A549 (cell line): ENCODE results near the gene IGF1R. TPM values are rescaled to one million over a fixed set of nuclear protein-coding genes. Genes with fewer than 3 reads are reported as not detected.
A peak's percentile ranks its signal among the peaks of the same experiment; 100 is the strongest.

Source experiments
- ATAC-seq, 2 experiments: fragments of 200-7000 bp in 1 of 2; fragments of >200 bp in 1 of 2; cut with Nextera tagmentation in 1 of 2; cut with Tn5 transposase in 1 of 2; 3 replicates each; pipeline versions ENCODE4 v1.8.0 to v1.9.1; 2018 to 2020; ENCODE audit warnings: mild to moderate bottlenecking in 1 of 2, moderate library complexity in 1 of 2
- CTCF ChIA-PET: fragments of 300-600 bp; sonication (Branson Sonifier 250); formaldehyde crosslinking; extraction: SDS; loops from one replicate; lab custom pipeline; 2021; ENCODE audit warnings: antibody characterized with exemption, inconsistent platforms; lab: Yijun Ruan, JAX
- POLR2A ChIA-PET: fragments of 350-600 bp; formaldehyde crosslinking; extraction: SDS; loops from one replicate; lab custom pipeline; 2021; ENCODE audit warnings: antibody characterized with exemption, inconsistent platforms; lab: Yijun Ruan, JAX
- DNase-seq, 2 experiments: peaks; one replicate each; pipeline versions ENCODE4 v3.0.0 to v3.0.0-alpha.2; 2011 to 2016; ENCODE audit warnings: low read depth in 1 of 2, low spot score in 1 of 2
- FAIRE-seq: peaks from 2 replicates; lab custom pipeline; 2011; peaks lifted over from hg19 to GRCh38; lab: Jason Lieb, UNC
- H3K27ac ChIP-seq, 2 experiments: fragments of >200 bp; sonication (Bioruptor Twin); formaldehyde crosslinking; 3 replicates each; pipeline ENCODE4 v1.5.1; 2016 to 2017
- H3K4me1 ChIP-seq: fragments of >200 bp; sonication (Bioruptor Twin); formaldehyde crosslinking; 3 replicates; pipeline ENCODE4 v1.6.1; 2016
- H3K4me2 ChIP-seq: fragments of >200 bp; sonication (Bioruptor Twin); formaldehyde crosslinking; 3 replicates; pipeline ENCODE4 v1.6.1; 2016
- H3K4me3 ChIP-seq: fragments of >200 bp; sonication (Bioruptor Twin); formaldehyde crosslinking; 3 replicates; pipeline ENCODE4 v1.5.1; 2016
- H3K9me3 ChIP-seq: fragments of >200 bp; sonication (Bioruptor Twin); formaldehyde crosslinking; 3 replicates; pipeline ENCODE4 v1.6.1; 2016
- CHD2 ChIP-seq: fragments of 150-350 bp; IDR thresholded peaks from 2 replicates; pipeline ENCODE4 v1.6.1; 2014; ENCODE audit warnings: low read length; ENCODE audit not compliant: partially characterized antibody
- EHMT2 ChIP-seq: fragments of 200-600 bp; sonication (generic); IDR thresholded peaks from 2 replicates; pipeline ENCODE4 v1.6.1; 2016; ENCODE audit warnings: antibody characterized with exemption, low read depth, mild to moderate bottlenecking, moderate library complexity
- FOSL2 ChIP-seq, 2 experiments: fragments of 450-650 bp in 1 of 2; fragments of >200 bp in 1 of 2; sonication (Bioruptor Twin) in 1 of 2; formaldehyde crosslinking; IDR thresholded peaks; 2 replicates each; pipeline versions ENCODE4 v1.5.0 to v1.6.1; 2016 to 2020; ENCODE audit warnings: mild to moderate bottlenecking in 1 of 2, moderate library complexity in 1 of 2
- FOXS1 ChIP-seq: fragments of 250-450 bp; sonication (Bioruptor Pico); IDR thresholded peaks from 2 replicates; pipeline ENCODE4 v1.5.0; 2020; ENCODE audit warnings: mild to moderate bottlenecking, moderate library complexity
- HDAC2 ChIP-seq: fragments of 200-600 bp; sonication (generic); IDR thresholded peaks from 2 replicates; pipeline ENCODE4 v1.6.1; 2016
- HEYL ChIP-seq: fragments of 250-450 bp; sonication (Bioruptor Pico); IDR thresholded peaks from 2 replicates; pipeline ENCODE4 v1.8.0; 2021; ENCODE audit warnings: mild to moderate bottlenecking, moderate library complexity
- HOXA7 ChIP-seq: fragments of 250-450 bp; sonication (Bioruptor Pico); IDR thresholded peaks from 2 replicates; pipeline ENCODE4 v1.5.0; 2020; ENCODE audit warnings: mild to moderate bottlenecking, moderate library complexity
- JUNB ChIP-seq: fragments of >200 bp; sonication (Bioruptor Twin); formaldehyde crosslinking; IDR thresholded peaks from 2 replicates; pipeline ENCODE4 v1.6.1; 2016
- KDM5A ChIP-seq: fragments of 200-600 bp; sonication (generic); IDR thresholded peaks from 2 replicates; pipeline ENCODE4 v1.6.1; 2016; ENCODE audit warnings: antibody characterized with exemption, mild to moderate bottlenecking
- MAFK ChIP-seq: fragments of 450-650 bp; IDR thresholded peaks from 2 replicates; pipeline ENCODE4 v1.6.1; 2014; ENCODE audit not compliant: partially characterized antibody
- MYC ChIP-seq: IDR thresholded peaks from 2 replicates; pipeline ENCODE4 v1.6.1; 2012; ENCODE audit warnings: mild to moderate bottlenecking, inconsistent platforms, low read length, improper control_type of control experiment, borderline replicate concordance
- POLR2AphosphoS2 ChIP-seq: conservative IDR thresholded peaks from 2 replicates; pipeline ENCODE4 v1.6.1; 2012; ENCODE audit warnings: low read length, improper control_type of control experiment, inconsistent platforms
- RAD21 ChIP-seq, 2 experiments: fragments of >200 bp in 1 of 2; sonication (Bioruptor Twin) in 1 of 2; formaldehyde crosslinking in 1 of 2; IDR thresholded peaks in 1 of 2; conservative IDR thresholded peaks in 1 of 2; 2 replicates in 1 of 2; 3 replicates in 1 of 2; pipeline ENCODE4 v1.6.1; 2012 to 2018; ENCODE audit warnings: inconsistent platforms in 1 of 2
- RARB ChIP-seq: fragments of 250-450 bp; sonication (Bioruptor Pico); IDR thresholded peaks from 2 replicates; pipeline ENCODE4 v1.8.0; 2021; ENCODE audit warnings: mild to moderate bottlenecking, moderate library complexity
- RCOR1 ChIP-seq: fragments of 150-350 bp; IDR thresholded peaks from 2 replicates; pipeline ENCODE4 v1.6.1; 2014; ENCODE audit warnings: antibody characterized with exemption, low read length, low read depth
- RFX5 ChIP-seq: fragments of 450-650 bp; IDR thresholded peaks from 2 replicates; pipeline ENCODE4 v1.7.1; 2014; ENCODE audit warnings: antibody characterized with exemption, mild to moderate bottlenecking, moderate library complexity
- SMC3 ChIP-seq: fragments of >200 bp; sonication (Bioruptor Twin); formaldehyde crosslinking; IDR thresholded peaks from 3 replicates; pipeline ENCODE4 v1.6.1; 2018; ENCODE audit warnings: inconsistent platforms
- SREBF2 ChIP-seq: fragments of 450-650 bp; IDR thresholded peaks from 2 replicates; pipeline ENCODE4 v1.6.1; 2014; ENCODE audit warnings: mild to moderate bottlenecking, moderate library complexity
- TFCP2L1 ChIP-seq: fragments of 250-450 bp; sonication (Bioruptor Pico); IDR thresholded peaks from 2 replicates; pipeline ENCODE4 v1.5.0; 2021; ENCODE audit warnings: mild to moderate bottlenecking
- TP53 ChIP-seq: fragments of 250-450 bp; sonication (Bioruptor Pico); IDR thresholded peaks from 2 replicates; pipeline ENCODE4 v1.5.0; 2021; ENCODE audit warnings: mild to moderate bottlenecking, moderate library complexity
- ZC3H11A ChIP-seq: fragments of 450-650 bp; IDR thresholded peaks from 2 replicates; pipeline ENCODE4 v1.6.1; 2014; ENCODE audit warnings: antibody characterized with exemption, mild to moderate bottlenecking
- WGBS: methylation state at CpG from one replicate; pipeline ENCODE4 v1.1.6; 2017; ENCODE audit errors: missing lambda C conversion rate; 5-methylcytosine and 5-hydroxymethylcytosine counted together
- polyA plus RNA-seq, 4 experiments: library from polyadenylated mRNA; depleted of rRNA in 3 of 4; stranded (reverse); fragments of >200 nt; fragmentation: RNase III in 1 of 4; extraction: RNeasy Plus Mini Kit Qiagen cat#74134 plus additional on column Dnase treatment in 1 of 4; gene quantifications; 2 replicates in 3 of 4; 3 replicates in 1 of 4; pipeline ENCODE4 v1.2.3, GENCODE V29; 2011 to 2017
- TF ChIP-seq, protein P1 (sequence below): fragments of 200-600 bp; sonication (generic); IDR thresholded peaks from 2 replicates; pipeline ENCODE4 v1.6.1; 2016; ENCODE audit warnings: antibody characterized with exemption, mild to moderate bottlenecking, moderate library complexity
- TF ChIP-seq, protein P2 (sequence below): fragments of >200 bp; sonication (Bioruptor Twin); formaldehyde crosslinking; IDR thresholded peaks from 3 replicates; pipeline ENCODE4 v1.5.1; 2016
- TF ChIP-seq, protein P3 (sequence below): IDR thresholded peaks from 2 replicates; pipeline ENCODE4 v1.6.1; 2012
- TF ChIP-seq, protein P4 (sequence below): IDR thresholded peaks from 2 replicates; pipeline ENCODE4 v1.6.1; 2012

IGF1R gene
- polyA plus RNA-seq, 2 of the 4 experiments (the other 2 are of a cell fraction), result 42.6 to 69.5 TPM

DNA sequence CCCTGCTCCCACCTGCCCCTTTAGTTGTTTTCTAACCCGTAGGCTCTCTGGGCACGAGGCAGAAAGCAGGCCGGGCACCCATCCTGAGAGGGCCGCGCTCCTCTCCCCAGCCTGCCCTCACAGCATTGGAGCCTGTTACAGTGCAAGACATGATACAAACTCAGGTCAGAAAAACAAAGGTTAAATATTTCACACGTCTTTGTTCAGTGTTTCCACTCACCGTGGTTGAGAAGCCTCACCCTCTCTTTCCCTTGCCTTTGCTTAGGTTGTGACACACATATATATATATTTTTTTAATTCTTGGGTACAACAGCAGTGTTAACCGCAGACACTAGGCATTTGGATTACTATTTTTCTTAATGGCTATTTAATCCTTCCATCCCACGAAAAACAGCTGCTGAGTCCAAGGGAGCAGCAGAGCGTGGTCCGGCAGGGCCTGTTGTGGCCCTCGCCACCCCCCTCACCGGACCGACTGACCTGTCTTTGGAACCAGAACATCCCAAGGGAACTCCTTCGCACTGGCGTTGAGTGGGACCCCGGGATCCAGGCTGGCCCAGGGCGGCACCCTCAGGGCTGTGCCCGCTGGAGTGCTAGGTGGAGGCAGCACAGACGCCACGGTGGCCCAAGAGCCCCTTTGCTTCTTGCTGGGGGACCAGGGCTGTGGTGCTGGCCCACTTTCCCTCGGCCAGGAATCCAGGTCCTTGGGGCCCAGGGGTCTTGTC lies 310.7 kb downstream of the IGF1R start:
- WGBS, result 93% methylated on average over 18 of the region's 22 CpGs
- DNase-seq (no peak), FAIRE-seq (no peak), ATAC-seq (no peak)
- H3K4me1 ChIP-seq, result no peaks in the 10 kb centered on the region
- no peak for TF ChIP-seq KDM5A
- TF ChIP-seq EHMT2, result no peak
- TF ChIP-seq SREBF2, result no peak
- no peak overlapping the region for H3K4me2 ChIP-seq
- no peak overlapping the region for H3K4me3 ChIP-seq
- POLR2A ChIA-PET, result no interaction called here
- peaks cover 27% of the 10 kb centered on the region for H3K9me3 ChIP-seq
- CTCF ChIA-PET, result interaction anchor here (1.1 to 1.4 kb wide), 2 partner anchors 108 to 118 kb away, joined by 3 read pairs; no protein-coding TSS in a partner anchor
- no peak overlapping the region for H3K27ac ChIP-seq

DNA sequence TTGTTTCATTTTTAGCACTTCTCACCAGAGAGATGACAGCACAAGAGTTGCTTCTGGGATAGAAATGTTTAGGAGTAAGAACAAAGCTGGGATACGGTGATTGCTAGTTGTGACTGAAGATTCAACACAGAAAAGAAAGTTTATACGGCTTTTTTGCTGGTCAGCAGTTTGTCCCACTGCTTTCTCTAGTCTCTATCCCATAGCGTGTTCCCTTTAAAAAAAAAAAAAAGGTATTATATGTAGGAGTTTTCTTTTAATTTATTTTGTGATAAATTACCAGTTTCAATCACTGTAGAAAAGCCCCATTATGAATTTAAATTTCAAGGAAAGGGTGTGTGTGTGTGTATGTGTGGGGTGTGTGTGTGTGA lies 311.3 kb downstream of the IGF1R start:
- CTCF ChIA-PET, result interaction anchor here (1.4 to 3.3 kb wide), 2 partner anchors 8 to 108 kb away, joined by 3 to 17 read pairs; no protein-coding TSS in a partner anchor
- H3K4me1 ChIP-seq, result no peaks in the 10 kb centered on the region
- POLR2A ChIA-PET, result no interaction called here
- H3K27ac ChIP-seq, result no peak overlapping the region
- DNase-seq (no peak), ATAC-seq (no peak)
- H3K4me2 ChIP-seq, result no peak overlapping the region
- peaks cover 27% of the 10 kb centered on the region for H3K9me3 ChIP-seq
- no peak overlapping the region for H3K4me3 ChIP-seq
- TF ChIP-seq MAFK (peak; percentile 64), TP53 (CRISPR knock-in tag) (no peak)
- TF ChIP-seq, all 56 proteins: peak for 1
- WGBS, result 93% methylated on average over 3 of the region's 3 CpGs
- no peak for FAIRE-seq

DNA sequence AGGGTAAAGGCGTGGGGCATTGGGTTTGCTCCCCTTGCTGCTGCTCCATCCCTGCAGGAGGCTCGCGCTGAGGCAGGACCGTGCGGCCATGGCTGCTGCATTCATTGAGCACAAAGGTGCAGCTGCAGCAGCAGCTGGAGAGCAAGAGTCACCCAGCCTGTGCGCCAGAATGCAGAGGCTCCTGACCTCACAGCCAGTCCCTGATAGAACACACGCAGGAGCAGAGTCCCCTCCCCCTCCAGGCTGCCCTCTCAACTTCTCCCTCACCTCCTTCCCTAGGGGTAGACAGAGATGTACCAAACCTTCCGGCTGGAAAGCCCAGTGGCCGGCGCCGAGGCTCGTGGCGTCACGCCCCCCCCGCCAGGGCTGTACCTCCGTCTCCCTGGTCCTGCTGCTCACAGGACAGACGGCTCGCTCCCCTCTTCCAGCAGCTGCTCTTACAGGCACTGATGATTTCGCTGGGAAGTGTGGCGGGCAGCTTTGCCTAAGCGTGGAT lies 312.3 kb downstream of the IGF1R start:
- 96% methylated on average over 20 of the region's 21 CpGs for WGBS
- H3K4me2 ChIP-seq, result no peak overlapping the region
- DNase-seq, result no peak
- TF ChIP-seq RCOR1, result no peak
- TF ChIP-seq RARB (CRISPR knock-in tag), result no peak
- no peak for TF ChIP-seq FOXS1 (CRISPR knock-in tag)
- TF ChIP-seq, protein P1, sequence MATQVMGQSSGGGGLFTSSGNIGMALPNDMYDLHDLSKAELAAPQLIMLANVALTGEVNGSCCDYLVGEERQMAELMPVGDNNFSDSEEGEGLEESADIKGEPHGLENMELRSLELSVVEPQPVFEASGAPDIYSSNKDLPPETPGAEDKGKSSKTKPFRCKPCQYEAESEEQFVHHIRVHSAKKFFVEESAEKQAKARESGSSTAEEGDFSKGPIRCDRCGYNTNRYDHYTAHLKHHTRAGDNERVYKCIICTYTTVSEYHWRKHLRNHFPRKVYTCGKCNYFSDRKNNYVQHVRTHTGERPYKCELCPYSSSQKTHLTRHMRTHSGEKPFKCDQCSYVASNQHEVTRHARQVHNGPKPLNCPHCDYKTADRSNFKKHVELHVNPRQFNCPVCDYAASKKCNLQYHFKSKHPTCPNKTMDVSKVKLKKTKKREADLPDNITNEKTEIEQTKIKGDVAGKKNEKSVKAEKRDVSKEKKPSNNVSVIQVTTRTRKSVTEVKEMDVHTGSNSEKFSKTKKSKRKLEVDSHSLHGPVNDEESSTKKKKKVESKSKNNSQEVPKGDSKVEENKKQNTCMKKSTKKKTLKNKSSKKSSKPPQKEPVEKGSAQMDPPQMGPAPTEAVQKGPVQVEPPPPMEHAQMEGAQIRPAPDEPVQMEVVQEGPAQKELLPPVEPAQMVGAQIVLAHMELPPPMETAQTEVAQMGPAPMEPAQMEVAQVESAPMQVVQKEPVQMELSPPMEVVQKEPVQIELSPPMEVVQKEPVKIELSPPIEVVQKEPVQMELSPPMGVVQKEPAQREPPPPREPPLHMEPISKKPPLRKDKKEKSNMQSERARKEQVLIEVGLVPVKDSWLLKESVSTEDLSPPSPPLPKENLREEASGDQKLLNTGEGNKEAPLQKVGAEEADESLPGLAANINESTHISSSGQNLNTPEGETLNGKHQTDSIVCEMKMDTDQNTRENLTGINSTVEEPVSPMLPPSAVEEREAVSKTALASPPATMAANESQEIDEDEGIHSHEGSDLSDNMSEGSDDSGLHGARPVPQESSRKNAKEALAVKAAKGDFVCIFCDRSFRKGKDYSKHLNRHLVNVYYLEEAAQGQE, result no peak
- no peak for TF ChIP-seq POLR2AphosphoS2
- TF ChIP-seq ZC3H11A, result no peak
- TF ChIP-seq RAD21 (conservative IDR thresholded peaks at IDR 0.05 in 1 of 2, IDR thresholded peaks at IDR 0.05 in 1 of 2), result no peak
- no peak for TF ChIP-seq HEYL
- no peak overlapping the region for H3K27ac ChIP-seq
- no peaks in the 10 kb centered on the region for H3K4me1 ChIP-seq
- ChIA-PET POLR2A (no interaction called here), CTCF (interaction anchor here (1.0 to 3.3 kb wide), 3 partner anchors 9 to 116 kb away, joined by 3 to 17 read pairs (median 7); no protein-coding TSS in a partner anchor)
- ATAC-seq, result no peak
- no peak for FAIRE-seq
- H3K9me3 ChIP-seq, result peaks cover 27% of the 10 kb centered on the region
- no peak overlapping the region for H3K4me3 ChIP-seq

DNA sequence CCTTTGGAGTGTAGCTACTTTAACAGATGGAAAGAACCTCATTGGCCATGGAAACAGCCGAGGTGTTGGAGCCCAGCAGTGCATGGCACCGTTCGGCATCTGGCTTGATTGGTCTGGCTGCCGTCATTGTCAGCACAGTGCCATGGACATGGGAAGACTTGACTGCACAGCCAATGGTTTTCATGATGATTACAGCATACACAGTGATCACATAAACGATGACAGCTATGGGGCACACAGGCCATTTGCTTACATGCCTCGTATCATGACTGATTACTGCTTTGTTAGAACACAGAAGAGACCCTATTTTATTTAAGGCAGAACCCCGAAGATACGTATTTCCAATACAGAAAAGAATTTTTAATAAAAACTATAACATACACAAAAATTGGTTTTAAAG lies 315.1 kb downstream of the IGF1R start:
- Histone ChIP-seq H3K4me3 (no peak overlapping the region), H3K4me1 (peaks cover 6% of the 10 kb centered on the region; the same call in 2 of the 3 replicates), H3K9me3 (peaks cover 27% of the 10 kb centered on the region), H3K27ac (no peak overlapping the region), H3K4me2 (no peak overlapping the region)
- no peak for DNase-seq
- ChIA-PET CTCF (interaction anchor here (1.3 to 1.7 kb wide), 2 partner anchors 96 to 445 kb away, joined by 3 read pairs; no protein-coding TSS in a partner anchor), POLR2A (no interaction called here)
- WGBS, result 95% methylated on average over 8 of the region's 8 CpGs
- FAIRE-seq, result no peak
- no peak for ATAC-seq
- TF ChIP-seq CHD2 (no peak), HOXA7 (CRISPR knock-in tag) (no peak), SMC3 (no peak), FOSL2 (IDR thresholded peaks at IDR 0.05) (no peak), FOSL2 (CRISPR knock-in tag; IDR thresholded peaks at IDR 0.05) (no peak), RFX5 (no peak), HDAC2 (no peak), JUNB (no peak), TFCP2L1 (CRISPR knock-in tag) (no peak), MYC (no peak)
- TF ChIP-seq, protein P2, sequence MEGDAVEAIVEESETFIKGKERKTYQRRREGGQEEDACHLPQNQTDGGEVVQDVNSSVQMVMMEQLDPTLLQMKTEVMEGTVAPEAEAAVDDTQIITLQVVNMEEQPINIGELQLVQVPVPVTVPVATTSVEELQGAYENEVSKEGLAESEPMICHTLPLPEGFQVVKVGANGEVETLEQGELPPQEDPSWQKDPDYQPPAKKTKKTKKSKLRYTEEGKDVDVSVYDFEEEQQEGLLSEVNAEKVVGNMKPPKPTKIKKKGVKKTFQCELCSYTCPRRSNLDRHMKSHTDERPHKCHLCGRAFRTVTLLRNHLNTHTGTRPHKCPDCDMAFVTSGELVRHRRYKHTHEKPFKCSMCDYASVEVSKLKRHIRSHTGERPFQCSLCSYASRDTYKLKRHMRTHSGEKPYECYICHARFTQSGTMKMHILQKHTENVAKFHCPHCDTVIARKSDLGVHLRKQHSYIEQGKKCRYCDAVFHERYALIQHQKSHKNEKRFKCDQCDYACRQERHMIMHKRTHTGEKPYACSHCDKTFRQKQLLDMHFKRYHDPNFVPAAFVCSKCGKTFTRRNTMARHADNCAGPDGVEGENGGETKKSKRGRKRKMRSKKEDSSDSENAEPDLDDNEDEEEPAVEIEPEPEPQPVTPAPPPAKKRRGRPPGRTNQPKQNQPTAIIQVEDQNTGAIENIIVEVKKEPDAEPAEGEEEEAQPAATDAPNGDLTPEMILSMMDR, result no peak
- TF ChIP-seq, protein P3, sequence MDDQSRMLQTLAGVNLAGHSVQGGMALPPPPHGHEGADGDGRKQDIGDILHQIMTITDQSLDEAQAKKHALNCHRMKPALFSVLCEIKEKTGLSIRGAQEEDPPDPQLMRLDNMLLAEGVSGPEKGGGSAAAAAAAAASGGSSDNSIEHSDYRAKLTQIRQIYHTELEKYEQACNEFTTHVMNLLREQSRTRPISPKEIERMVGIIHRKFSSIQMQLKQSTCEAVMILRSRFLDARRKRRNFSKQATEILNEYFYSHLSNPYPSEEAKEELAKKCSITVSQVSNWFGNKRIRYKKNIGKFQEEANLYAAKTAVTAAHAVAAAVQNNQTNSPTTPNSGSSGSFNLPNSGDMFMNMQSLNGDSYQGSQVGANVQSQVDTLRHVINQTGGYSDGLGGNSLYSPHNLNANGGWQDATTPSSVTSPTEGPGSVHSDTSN, result no peak
- TF ChIP-seq, protein P4, sequence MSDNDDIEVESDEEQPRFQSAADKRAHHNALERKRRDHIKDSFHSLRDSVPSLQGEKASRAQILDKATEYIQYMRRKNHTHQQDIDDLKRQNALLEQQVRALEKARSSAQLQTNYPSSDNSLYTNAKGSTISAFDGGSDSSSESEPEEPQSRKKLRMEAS, result no peak
